Dermis microvascular lymphatic vessel endothelial cell (primary cell): Measurements from ENCODE around the gene CCNJL. TPM values are rescaled to one million over a fixed set of nuclear protein-coding genes. Genes with fewer than 3 reads are reported as not detected.
A peak's percentile ranks its signal among the peaks of the same experiment; 100 is the strongest.

ENCODE experiments used
- DNase-seq, 2 donors: peaks; one replicate each; pipeline versions ENCODE4 v3.0.0 to v3.0.0-alpha.2; 2010; ENCODE audit warnings: low read depth in 2 of 2
- total RNA-seq: library from RNA; depleted of rRNA; stranded (reverse); fragments of >200 nt; gene quantifications from 2 replicates; pipeline ENCODE4 v1.2.1, GENCODE V29; 2014

The CCNJL gene
- total RNA-seq, 1 donor from 2014 or later, result 4.0 TPM

GRCh38 chr5:160291467-160291866 lies 20.9 kb downstream of the CCNJL start:
- DNase-seq, result no peak

GRCh38 chr5:160290751-160291150 lies 21.6 kb downstream of the CCNJL start:
- no peak for DNase-seq

- DNase-seq, result no peak
Observed at GRCh38 chr5:160289721-160290120, 22.6 kb downstream of the CCNJL start.

- no peak for DNase-seq
Observed at GRCh38 chr5:160289356-160289651, 23.1 kb downstream of the CCNJL start.

- peak in 1 of 2 donors; percentile 62 for DNase-seq
Observed at GRCh38 chr5:160287378-160288051, 24.8 kb downstream of the CCNJL start.

GRCh38 chr5:160286947-160287346 lies 25.4 kb downstream of the CCNJL start:
- no peak for DNase-seq

- DNase-seq, result no peak
Observed at GRCh38 chr5:160285316-160285715, 27.0 kb downstream of the CCNJL start.

GRCh38 chr5:160284291-160284873 lies 28.0 kb downstream of the CCNJL start:
- no peak for DNase-seq

- DNase-seq, result no peak
Observed at GRCh38 chr5:160281275-160281674, 31.1 kb downstream of the CCNJL start.

GRCh38 chr5:160280384-160281095 lies 31.8 kb downstream of the CCNJL start:
- no peak for DNase-seq

GRCh38 chr5:160278343-160278742 lies 34.0 kb downstream of the CCNJL start:
- no peak for DNase-seq

GRCh38 chr5:160274483-160274931 lies 37.9 kb downstream of the CCNJL start:
- peak in 1 of 2 donors; percentile 69 for DNase-seq

- no peak for DNase-seq
Observed at GRCh38 chr5:160272889-160273288, 39.5 kb downstream of the CCNJL start.

GRCh38 chr5:160272264-160272663 lies 40.1 kb downstream of the CCNJL start:
- DNase-seq, result no peak

GRCh38 chr5:160271836-160272235 lies 40.5 kb downstream of the CCNJL start:
- no peak for DNase-seq

- peak; percentile 75 to 84 for DNase-seq
Observed at GRCh38 chr5:160271396-160271795, 41.0 kb downstream of the CCNJL start.

GRCh38 chr5:160270704-160271103 lies 41.7 kb downstream of the CCNJL start:
- DNase-seq, result no peak

GRCh38 chr5:160269017-160269416 lies 43.3 kb downstream of the CCNJL start:
- DNase-seq, result peak; percentile 85 to 87

- no peak for DNase-seq
Observed at GRCh38 chr5:160268121-160268520, 44.2 kb downstream of the CCNJL start.

GRCh38 chr5:160266752-160267345 lies 45.5 kb downstream of the CCNJL start:
- no peak for DNase-seq

GRCh38 chr5:160266044-160266443 lies 46.3 kb downstream of the CCNJL start:
- no peak for DNase-seq

- DNase-seq, result no peak
Observed at GRCh38 chr5:160263326-160263855, 49.0 kb downstream of the CCNJL start.
